ENCODE measurements around the gene ARIH2.
"Not testable (repeated sequence)": the region's sequence is repeated elsewhere in the genome, so short reads cannot be mapped to it uniquely, and the experiment has no call there.

- TF ChIP-seq, protein P1, sequence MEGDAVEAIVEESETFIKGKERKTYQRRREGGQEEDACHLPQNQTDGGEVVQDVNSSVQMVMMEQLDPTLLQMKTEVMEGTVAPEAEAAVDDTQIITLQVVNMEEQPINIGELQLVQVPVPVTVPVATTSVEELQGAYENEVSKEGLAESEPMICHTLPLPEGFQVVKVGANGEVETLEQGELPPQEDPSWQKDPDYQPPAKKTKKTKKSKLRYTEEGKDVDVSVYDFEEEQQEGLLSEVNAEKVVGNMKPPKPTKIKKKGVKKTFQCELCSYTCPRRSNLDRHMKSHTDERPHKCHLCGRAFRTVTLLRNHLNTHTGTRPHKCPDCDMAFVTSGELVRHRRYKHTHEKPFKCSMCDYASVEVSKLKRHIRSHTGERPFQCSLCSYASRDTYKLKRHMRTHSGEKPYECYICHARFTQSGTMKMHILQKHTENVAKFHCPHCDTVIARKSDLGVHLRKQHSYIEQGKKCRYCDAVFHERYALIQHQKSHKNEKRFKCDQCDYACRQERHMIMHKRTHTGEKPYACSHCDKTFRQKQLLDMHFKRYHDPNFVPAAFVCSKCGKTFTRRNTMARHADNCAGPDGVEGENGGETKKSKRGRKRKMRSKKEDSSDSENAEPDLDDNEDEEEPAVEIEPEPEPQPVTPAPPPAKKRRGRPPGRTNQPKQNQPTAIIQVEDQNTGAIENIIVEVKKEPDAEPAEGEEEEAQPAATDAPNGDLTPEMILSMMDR (IDR thresholded peaks at IDR 0.05; ENCODE audit: low read depth, low read length): not testable (repeated sequence)
- TF ChIP-seq EZH2phosphoT487 (IDR thresholded peaks at IDR 0.05; ENCODE audit: low read depth): not testable (repeated sequence)
Observed at GRCh38 chr3:49008627-49009026, 90.0 kb downstream of the ARIH2 start.
